ENCODE results near the gene NKD1.

Gene NKD1

DNA sequence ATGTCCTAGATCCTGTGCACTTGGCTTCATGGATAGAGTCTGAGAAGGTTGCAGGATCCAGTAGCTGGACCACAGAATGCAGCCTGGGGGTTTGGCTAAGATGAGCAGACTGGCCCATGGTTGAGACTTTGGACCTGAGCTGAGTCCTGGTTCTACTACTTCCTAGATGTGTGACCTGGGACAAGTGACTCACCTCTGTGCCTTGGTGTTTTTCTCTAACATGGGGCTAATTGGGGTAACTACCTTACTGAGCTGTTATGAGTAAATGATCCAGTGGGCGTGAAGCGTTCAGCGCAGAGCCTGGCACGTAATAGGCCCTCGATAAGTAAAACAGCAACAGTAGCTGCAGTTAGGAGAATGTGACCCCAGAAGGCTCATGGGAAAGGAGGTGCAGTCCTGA is 94.2 kb downstream of the NKD1 start:
- TF ChIP-seq, protein P1, sequence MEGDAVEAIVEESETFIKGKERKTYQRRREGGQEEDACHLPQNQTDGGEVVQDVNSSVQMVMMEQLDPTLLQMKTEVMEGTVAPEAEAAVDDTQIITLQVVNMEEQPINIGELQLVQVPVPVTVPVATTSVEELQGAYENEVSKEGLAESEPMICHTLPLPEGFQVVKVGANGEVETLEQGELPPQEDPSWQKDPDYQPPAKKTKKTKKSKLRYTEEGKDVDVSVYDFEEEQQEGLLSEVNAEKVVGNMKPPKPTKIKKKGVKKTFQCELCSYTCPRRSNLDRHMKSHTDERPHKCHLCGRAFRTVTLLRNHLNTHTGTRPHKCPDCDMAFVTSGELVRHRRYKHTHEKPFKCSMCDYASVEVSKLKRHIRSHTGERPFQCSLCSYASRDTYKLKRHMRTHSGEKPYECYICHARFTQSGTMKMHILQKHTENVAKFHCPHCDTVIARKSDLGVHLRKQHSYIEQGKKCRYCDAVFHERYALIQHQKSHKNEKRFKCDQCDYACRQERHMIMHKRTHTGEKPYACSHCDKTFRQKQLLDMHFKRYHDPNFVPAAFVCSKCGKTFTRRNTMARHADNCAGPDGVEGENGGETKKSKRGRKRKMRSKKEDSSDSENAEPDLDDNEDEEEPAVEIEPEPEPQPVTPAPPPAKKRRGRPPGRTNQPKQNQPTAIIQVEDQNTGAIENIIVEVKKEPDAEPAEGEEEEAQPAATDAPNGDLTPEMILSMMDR (IDR thresholded peaks at IDR 0.05; ENCODE audit: borderline replicate concordance, insufficient read depth, low read depth, low read length) = no peak
- H3K4me3 ChIP-seq (ENCODE audit: low read depth, low read length) = no peak overlapping the region

DNA sequence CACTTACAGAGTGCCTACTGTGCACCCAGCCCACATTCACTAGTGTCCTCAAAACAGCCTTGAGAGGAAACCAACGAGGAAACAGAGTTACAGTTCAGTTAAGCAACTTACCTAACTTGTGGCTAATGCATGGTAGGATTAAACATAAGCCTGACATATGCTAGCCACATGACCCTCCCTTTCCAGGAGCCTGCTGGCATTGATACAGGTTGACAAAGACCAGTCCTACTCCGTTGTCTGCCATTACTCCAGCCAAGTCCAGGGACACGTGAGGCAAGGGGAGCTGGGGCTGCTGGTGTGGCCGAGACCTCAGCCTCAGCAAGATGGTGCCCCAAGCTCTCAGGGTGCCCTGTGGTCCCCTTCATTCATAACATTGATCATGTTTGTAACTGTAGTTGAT is 95.0 kb downstream of the NKD1 start:
- H3K4me3 ChIP-seq (ENCODE audit: low read depth, low read length) = no peak overlapping the region
- TF ChIP-seq, protein P1 (IDR thresholded peaks at IDR 0.05; ENCODE audit: borderline replicate concordance, insufficient read depth, low read depth, low read length) = no peak

DNA sequence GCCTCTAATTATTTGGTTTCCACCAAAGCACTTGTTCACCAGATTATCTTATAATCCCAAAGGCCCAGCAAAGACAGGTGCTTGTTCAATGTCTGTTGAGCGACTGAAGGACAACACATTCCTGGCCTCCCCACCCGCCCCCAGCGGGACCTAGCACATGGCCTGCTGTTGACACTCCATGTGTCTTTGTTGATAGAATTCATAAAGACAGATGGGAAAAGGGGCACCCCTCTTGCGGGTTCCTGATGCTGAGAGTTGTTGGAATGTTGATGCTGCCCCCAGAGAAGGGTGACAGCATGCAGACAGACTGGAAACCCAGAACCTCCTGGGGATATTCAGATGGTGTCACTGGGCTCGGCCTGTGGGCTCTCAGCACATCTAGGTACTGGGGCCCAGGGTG is 96.0 kb downstream of the NKD1 start:
- no peak overlapping the region for H3K4me3 ChIP-seq (ENCODE audit: low read depth, low read length)
- TF ChIP-seq, protein P1 (IDR thresholded peaks at IDR 0.05; ENCODE audit: borderline replicate concordance, insufficient read depth, low read depth, low read length) = no peak

DNA sequence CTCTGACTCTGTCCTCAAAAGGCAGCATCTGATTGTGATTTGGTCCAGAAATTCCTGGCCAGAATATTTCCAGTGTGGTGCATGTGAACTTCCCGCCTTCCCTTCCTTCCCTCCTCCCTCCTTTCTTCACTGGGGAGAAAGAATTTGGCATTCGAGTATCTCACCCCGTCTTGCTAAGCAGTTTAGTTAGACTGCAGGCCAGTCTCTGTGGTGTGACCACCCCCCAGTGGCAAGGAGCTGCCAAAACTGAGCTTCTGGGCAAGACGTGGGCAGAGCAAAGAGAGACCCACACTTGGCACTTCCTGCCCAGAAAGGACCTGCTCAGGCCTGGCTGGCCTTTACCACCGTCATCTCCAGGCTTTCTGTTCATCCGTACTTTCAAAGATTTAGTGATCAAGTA is 96.5 kb downstream of the NKD1 start:
- TF ChIP-seq, protein P1 (IDR thresholded peaks at IDR 0.05; ENCODE audit: borderline replicate concordance, insufficient read depth, low read depth, low read length) = peak; percentile 41; the same call in 1 of the 2 replicates
- no peak overlapping the region for H3K4me3 ChIP-seq (ENCODE audit: low read depth, low read length)

DNA sequence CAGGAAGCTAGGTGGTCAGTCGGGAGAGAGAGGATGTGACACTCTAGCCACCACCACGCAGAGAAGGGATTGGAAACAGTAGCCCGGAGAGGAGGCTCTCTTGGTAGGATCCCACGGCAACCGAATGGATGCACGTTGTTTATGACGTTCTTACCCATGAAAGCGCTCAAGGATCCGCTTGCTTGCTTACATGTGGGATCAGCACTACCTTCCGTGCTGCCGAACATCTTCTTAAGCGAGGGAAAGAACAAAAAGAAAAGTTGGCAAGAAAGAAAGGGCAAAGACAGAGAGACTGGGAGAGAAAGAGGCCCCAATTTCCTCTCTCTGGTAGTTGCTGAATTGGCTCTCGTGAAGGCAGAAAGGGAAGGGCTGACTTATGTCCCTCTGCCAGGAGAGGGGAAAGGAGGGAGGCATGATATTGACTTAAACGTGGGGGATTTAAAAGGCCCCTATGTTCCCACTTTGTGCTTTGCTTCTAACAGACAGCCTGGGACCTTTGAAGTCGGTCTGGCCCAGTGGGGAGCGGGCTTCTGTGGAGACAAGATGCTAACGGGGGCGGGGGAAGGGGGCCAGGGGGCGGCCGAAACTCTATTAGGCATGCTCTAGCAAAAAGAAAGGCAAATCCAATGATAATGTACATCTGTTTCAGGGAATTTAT is 97.5 kb downstream of the NKD1 start:
- no peak overlapping the region for H3K4me3 ChIP-seq (ENCODE audit: low read depth, low read length)

DNA sequence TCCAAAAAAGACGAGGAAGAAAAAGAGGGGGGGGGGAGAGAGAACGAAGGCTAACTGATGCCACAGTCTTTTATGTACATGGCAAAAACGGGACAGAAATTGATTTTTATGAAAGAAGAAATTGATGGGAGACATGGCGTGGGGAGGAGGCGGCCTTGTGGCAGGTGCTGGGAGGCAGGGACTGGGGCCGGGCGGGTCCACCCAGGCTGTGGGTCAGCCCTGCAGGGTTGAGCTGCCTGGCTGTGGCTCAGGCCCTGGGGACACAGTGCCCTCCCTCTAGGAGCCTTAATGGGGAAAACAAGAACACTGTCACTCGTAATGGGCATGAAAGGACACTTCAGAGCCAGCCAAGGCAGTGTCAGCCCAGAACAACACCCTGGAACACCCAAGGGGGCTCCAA is 98.1 kb downstream of the NKD1 start:
- TF ChIP-seq, protein P1 (IDR thresholded peaks at IDR 0.05; ENCODE audit: borderline replicate concordance, insufficient read depth, low read depth, low read length) = no peak
- H3K4me3 ChIP-seq (ENCODE audit: low read depth, low read length) = no peak overlapping the region

More for the DNA sequence above, 97.5 kb downstream of the NKD1 start:
- TF ChIP-seq, protein P1 (IDR thresholded peaks at IDR 0.05; ENCODE audit: borderline replicate concordance, insufficient read depth, low read depth, low read length) = no peak

DNA sequence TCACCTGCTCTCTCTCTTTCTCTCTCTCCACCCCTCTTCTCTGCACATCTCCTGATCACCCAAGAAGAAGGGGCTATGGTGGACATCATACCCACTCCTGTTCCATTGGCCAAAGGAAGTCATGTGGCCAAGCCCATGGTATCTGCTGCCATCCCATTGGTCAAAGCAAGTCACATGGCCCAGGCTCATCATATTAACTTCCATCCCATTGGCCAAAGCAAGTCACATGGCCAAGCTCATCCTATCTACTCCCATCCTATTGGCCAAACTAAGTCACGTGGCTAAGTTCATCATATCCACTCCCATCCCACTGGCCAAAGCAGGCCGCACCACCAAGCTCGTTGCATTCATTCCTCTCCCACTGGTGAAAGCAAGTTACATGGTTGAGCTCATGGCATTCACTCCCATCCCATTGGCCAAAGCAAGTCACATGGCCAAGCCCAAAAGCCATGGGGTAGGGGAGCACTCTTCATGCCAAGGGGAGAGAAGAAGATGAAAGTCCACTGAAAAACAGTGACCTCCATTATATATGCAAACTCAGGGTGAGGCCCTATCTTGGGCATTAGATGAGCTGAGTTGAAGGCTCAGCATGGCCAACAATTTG is 103.7 kb downstream of the NKD1 start:
- TF ChIP-seq, protein P1 (IDR thresholded peaks at IDR 0.05; ENCODE audit: borderline replicate concordance, insufficient read depth, low read depth, low read length) = no peak
- no peak overlapping the region for H3K4me3 ChIP-seq (ENCODE audit: low read depth, low read length)
